ENCODE results near the gene LNP1. TPM values are rescaled to one million over a fixed set of nuclear protein-coding genes. Genes with fewer than 3 reads are reported as not detected.
A peak's percentile ranks its signal among the peaks of the same experiment; 100 is the strongest.

Gene LNP1
- total and polyA plus RNA-seq, 2 of the 13 experiments (the other 11 are each of a cell fraction or from before 2014, with no cell fraction given), result 3.6 to 7.0 TPM

GRCh38 chr3:100400780-100401673 lies at the start of gene LNP1, which contains the start of gene TOMM70 (continued):
- TF ChIP-seq ZBED4 (CRISPR knock-in tag; IDR thresholded peaks at IDR 0.05; ENCODE audit: borderline replicate concordance) (0 out of 2 replicates have a peak, but pooled peaks have one; percentile 20), ZNF746 (CRISPR knock-in tag; IDR thresholded peaks at IDR 0.05) (peak; percentile 25; the same call in 1 of the 2 replicates), THAP9 (CRISPR knock-in tag; IDR thresholded peaks at IDR 0.05; ENCODE audit: borderline replicate concordance) (peak; percentile 90), ZNF629 (CRISPR knock-in tag; conservative IDR thresholded peaks at IDR 0.05) (0 out of 2 replicates have a peak, but pooled peaks have one; percentile 37), THRA (CRISPR knock-in tag; IDR thresholded peaks at IDR 0.05; ENCODE audit: borderline replicate concordance) (0 out of 2 replicates have a peak, but pooled peaks have one; percentile 14), MIER3 (CRISPR knock-in tag; IDR thresholded peaks at IDR 0.05; ENCODE audit: borderline replicate concordance) (no peak; the same call in 1 of the 2 replicates), DPF2 (CRISPR knock-in tag; IDR thresholded peaks at IDR 0.05; ENCODE audit: borderline replicate concordance, low read depth) (no peak), PCBP1 (IDR thresholded peaks at IDR 0.05; ENCODE audit: borderline replicate concordance, low read depth, low read length) (no peak), TGIF2 (CRISPR knock-in tag; IDR thresholded peaks at IDR 0.05) (peak; percentile 86), KLF9 (CRISPR knock-in tag; IDR thresholded peaks at IDR 0.05; ENCODE audit: low read depth) (peak; percentile 96), DBP (CRISPR knock-in tag; IDR thresholded peaks at IDR 0.05; ENCODE audit: not compliant biosample characterization) (no peak), ZNF816 (CRISPR knock-in tag; IDR thresholded peaks at IDR 0.05; ENCODE audit: borderline replicate concordance) (peak; percentile 2; the same call in 1 of the 2 replicates), ZEB1 (IDR thresholded peaks at IDR 0.05; ENCODE audit: insufficient replicate concordance, low read depth) (peak; percentile 14), MYPOP (CRISPR knock-in tag; IDR thresholded peaks at IDR 0.05) (peak; percentile 80; the same call in 1 of the 2 replicates), TOPORS (CRISPR knock-in tag; IDR thresholded peaks at IDR 0.05) (no peak), CCDC6 (CRISPR knock-in tag; IDR thresholded peaks at IDR 0.05) (peak; percentile 50), ZNF225 (CRISPR knock-in tag; IDR thresholded peaks at IDR 0.05) (0 out of 2 replicates have a peak, but pooled peaks have one; percentile 53)
